HCT116 (cell line): ENCODE results near the gene HBG2. TPM values are rescaled to one million over a fixed set of nuclear protein-coding genes. Genes with fewer than 3 reads are reported as not detected.

Experiments
- ATAC-seq: fragments of 200-7000 bp; cut with Tn5 transposase; 2 replicates; pipeline ENCODE4 v1.9.1; 2020; ENCODE audit warnings: mild to moderate bottlenecking, moderate library complexity
- BruUV-seq: library from RNA; stranded (reverse); fragments of 400-500 nt; replicated peaks from 2 replicates; lab custom pipeline; 2021; lab: Mats Ljungman, UMichigan
- CTCF ChIA-PET: fragments of 300-600 bp; sonication (Branson Sonifier 250); formaldehyde crosslinking; loops from one replicate; lab custom pipeline; 2021; ENCODE audit warnings: antibody characterized with exemption; lab: Charles Lee
- POLR2A ChIA-PET: fragments of 300-600, 350-600 bp; sonication (Branson Sonifier 250); formaldehyde crosslinking; loops from one replicate; lab custom pipeline; 2021; ENCODE audit warnings: antibody characterized with exemption; lab: Charles Lee
- RAD21 ChIA-PET, 2 experiments: fragments of 300-600 bp; sonication (Branson Sonifier 250); formaldehyde crosslinking; loops; one replicate each; lab custom pipeline; 2023; ENCODE audit warnings: low total read pairs in 2 of 2; ENCODE audit not compliant: uncharacterized antibody in 2 of 2, unreplicated experiment in 2 of 2, low non-redundant PET in 1 of 2; lab: Charles Lee
- DNase-seq: peaks from one replicate; pipeline ENCODE4 v3.0.0-alpha.2; 2010; ENCODE audit warnings: low read depth, low spot score
- H2AFZ ChIP-seq: fragments of 200-600 bp; shearing (Covaris generic), sonication (generic); 2 replicates; pipeline ENCODE4 v1.6.1; 2017; ENCODE audit warnings: low read depth, mixed run types, mixed read lengths, antibody characterized with exemption, low read length; ENCODE audit not compliant: poor library complexity, severe bottlenecking
- H3K27ac ChIP-seq: 2 replicates; pipeline ENCODE4 v1.5.1; 2012; ENCODE audit warnings: low read depth, low read length
- H3K27me3 ChIP-seq: fragments of 200-600 bp; sonication (generic); 2 replicates; pipeline ENCODE4 v1.6.1; 2016; ENCODE audit warnings: mixed run types, low read length, mixed read lengths; ENCODE audit not compliant: insufficient read depth
- H3K36me3 ChIP-seq, 2 experiments: fragments of 200-500 bp in 1 of 2; fragments of 200-600 bp in 1 of 2; sonication (Bioruptor generic) in 1 of 2; sonication (generic) in 1 of 2; 2 replicates each; pipeline versions ENCODE4 v1.5.1 to v1.6.1; 2014 to 2016; ENCODE audit warnings: low read length in 2 of 2, inconsistent platforms in 1 of 2, mixed read lengths in 1 of 2, mixed run types in 1 of 2; ENCODE audit not compliant: insufficient read depth in 2 of 2, control insufficient read depth in 1 of 2
- H3K4me1 ChIP-seq, 2 experiments: fragments of 200-600 bp in 1 of 2; sonication (generic) in 1 of 2; 2 replicates each; pipeline versions ENCODE4 v1.5.1 to v1.6.1; 2012 to 2017; ENCODE audit warnings: low read length in 2 of 2, inconsistent platforms in 1 of 2, mild to moderate bottlenecking in 1 of 2, mixed read lengths in 1 of 2, mixed run types in 1 of 2, moderate library complexity in 1 of 2; ENCODE audit not compliant: insufficient read depth in 2 of 2, control insufficient read depth in 1 of 2
- H3K4me2 ChIP-seq: fragments of 200-600 bp; sonication (generic); 2 replicates; pipeline ENCODE4 v1.6.1; 2017; ENCODE audit warnings: mixed run types, low read length, mixed read lengths
- H3K4me3 ChIP-seq, 2 experiments: fragments of 200-600 bp in 1 of 2; sonication (generic) in 1 of 2; replicated peaks in 1 of 2; 2 replicates each; pipeline ENCODE4 v1.5.1; 2011 to 2016; ENCODE audit warnings: low read length in 2 of 2, control low read depth in 1 of 2, low read depth in 1 of 2, mild to moderate bottlenecking in 1 of 2, mixed read lengths in 1 of 2, mixed run types in 1 of 2
- H3K79me2 ChIP-seq: fragments of 200-600 bp; sonication (generic); 2 replicates; pipeline ENCODE4 v1.6.1; 2017; ENCODE audit warnings: mild to moderate bottlenecking, mixed run types, low read length, moderate library complexity, mixed read lengths; ENCODE audit not compliant: insufficient read depth
- H3K9ac ChIP-seq: fragments of 200-600 bp; sonication (generic); 2 replicates; pipeline ENCODE4 v1.6.1; 2016; ENCODE audit warnings: low read length, mixed read lengths
- H3K9me2 ChIP-seq: fragments of 200-600 bp; sonication (generic), shearing (Covaris generic); 2 replicates; pipeline ENCODE4 v1.6.1; 2017; ENCODE audit warnings: mixed run types, mild to moderate bottlenecking, moderate library complexity; ENCODE audit not compliant: insufficient read depth
- H3K9me3 ChIP-seq, 2 experiments: fragments of 200-500 bp in 1 of 2; fragments of 200-600 bp in 1 of 2; sonication (Bioruptor generic) in 1 of 2; sonication (generic) in 1 of 2; 2 replicates each; pipeline ENCODE4 v1.6.1; 2014 to 2017; ENCODE audit warnings: low read length in 2 of 2, mixed read lengths in 2 of 2, inconsistent platforms in 1 of 2, low read depth in 1 of 2, mild to moderate bottlenecking in 1 of 2, mixed run types in 1 of 2, moderate library complexity in 1 of 2; ENCODE audit not compliant: control insufficient read depth in 1 of 2, insufficient read depth in 1 of 2
- H4K20me1 ChIP-seq: fragments of 200-600 bp; sonication (generic), shearing (Covaris generic); 2 replicates; pipeline ENCODE4 v1.6.1; 2017; ENCODE audit warnings: mixed run types, mild to moderate bottlenecking, moderate library complexity; ENCODE audit not compliant: insufficient read depth
- CBX3 ChIP-seq: IDR thresholded peaks from 2 replicates; pipeline ENCODE4 v1.6.1; 2012; ENCODE audit warnings: low read depth
- CEBPB ChIP-seq: IDR thresholded peaks from 2 replicates; pipeline ENCODE4 v1.6.1; 2012; ENCODE audit warnings: low read depth
- EGR1 ChIP-seq: IDR thresholded peaks from 2 replicates; pipeline ENCODE4 v1.6.1; 2012; ENCODE audit warnings: low read depth
- ELF1 ChIP-seq: IDR thresholded peaks from 2 replicates; pipeline ENCODE4 v1.6.1; 2012; ENCODE audit warnings: low read depth, borderline replicate concordance
- EZH2 ChIP-seq: fragments of 200-600 bp; sonication (generic); IDR thresholded peaks from 2 replicates; pipeline ENCODE4 v1.6.1; 2017; ENCODE audit warnings: antibody characterized with exemption, mixed run types
- FOSL1 ChIP-seq: IDR thresholded peaks from 2 replicates; pipeline ENCODE4 v1.6.1; 2012; ENCODE audit warnings: low read depth
- JUND ChIP-seq: IDR thresholded peaks from 2 replicates; pipeline ENCODE4 v1.6.1; 2012
- POLR2A ChIP-seq: IDR thresholded peaks from 2 replicates; pipeline ENCODE4 v1.7.0; 2011; ENCODE audit warnings: borderline replicate concordance; ENCODE audit not compliant: insufficient read depth, insufficient read length; ENCODE audit errors: extremely low read depth
- RAD21 ChIP-seq: IDR thresholded peaks from 2 replicates; pipeline ENCODE4 v1.6.1; 2012; ENCODE audit warnings: low read depth, mild to moderate bottlenecking
- SIN3A ChIP-seq: IDR thresholded peaks from 2 replicates; pipeline ENCODE4 v1.6.1; 2012; ENCODE audit warnings: low read depth
- SP1 ChIP-seq: IDR thresholded peaks from 2 replicates; pipeline ENCODE4 v1.6.1; 2012; ENCODE audit warnings: low read depth
- SRF ChIP-seq: IDR thresholded peaks from 2 replicates; pipeline ENCODE4 v1.6.1; 2012; ENCODE audit warnings: low read depth
- YY1 ChIP-seq: IDR thresholded peaks from 2 replicates; pipeline ENCODE4 v1.6.1; 2011; ENCODE audit warnings: low read length, low read depth, moderate library complexity, mild to moderate bottlenecking; ENCODE audit not compliant: insufficient replicate concordance; ENCODE audit errors: extremely low read depth
- ZBTB33 ChIP-seq: IDR thresholded peaks from 2 replicates; pipeline ENCODE4 v1.6.1; 2011; ENCODE audit warnings: mild to moderate bottlenecking, low read length, moderate library complexity; ENCODE audit not compliant: insufficient replicate concordance; ENCODE audit errors: extremely low read depth
- intact Hi-C: fragments of 100-400 bp; cut with micrococcal nuclease; formaldehyde crosslinking; loops from 2 replicates; pipeline ENCODE4 v1.10.0; 2022
- total RNA-seq: library from RNA; stranded (reverse); gene quantifications from one replicate; pipeline ENCODE4 v1.2.1, GENCODE V29; 2021; ENCODE audit not compliant: unreplicated experiment
- TF ChIP-seq, protein P1 (sequence below): IDR thresholded peaks from 2 replicates; pipeline ENCODE4 v1.6.1; 2012
- TF ChIP-seq, protein P2 (sequence below): IDR thresholded peaks from 2 replicates; pipeline ENCODE4 v1.6.1; 2012
- TF ChIP-seq, protein P3 (sequence below): IDR thresholded peaks from 2 replicates; pipeline ENCODE4 v1.6.1; 2012; ENCODE audit warnings: low read depth
- TF ChIP-seq, protein P4 (sequence below), 3 experiments: fragments of 200-600 bp in 1 of 3; sonication (generic) in 1 of 3; IDR thresholded peaks in 2 of 3; conservative IDR thresholded peaks in 1 of 3; 2 replicates each; pipeline ENCODE4 v1.5.1; 2012 to 2017; ENCODE audit warnings: low read depth in 2 of 3, low read length in 2 of 3, antibody characterized with exemption in 1 of 3, borderline replicate concordance in 1 of 3, control low read depth in 1 of 3, mild to moderate bottlenecking in 1 of 3, mixed read lengths in 1 of 3, mixed run types in 1 of 3, moderate library complexity in 1 of 3; ENCODE audit not compliant: insufficient read depth in 1 of 3

Gene HBG2
- total RNA-seq, 1 experiment from 2014 or later = 48.1 TPM

DNA sequence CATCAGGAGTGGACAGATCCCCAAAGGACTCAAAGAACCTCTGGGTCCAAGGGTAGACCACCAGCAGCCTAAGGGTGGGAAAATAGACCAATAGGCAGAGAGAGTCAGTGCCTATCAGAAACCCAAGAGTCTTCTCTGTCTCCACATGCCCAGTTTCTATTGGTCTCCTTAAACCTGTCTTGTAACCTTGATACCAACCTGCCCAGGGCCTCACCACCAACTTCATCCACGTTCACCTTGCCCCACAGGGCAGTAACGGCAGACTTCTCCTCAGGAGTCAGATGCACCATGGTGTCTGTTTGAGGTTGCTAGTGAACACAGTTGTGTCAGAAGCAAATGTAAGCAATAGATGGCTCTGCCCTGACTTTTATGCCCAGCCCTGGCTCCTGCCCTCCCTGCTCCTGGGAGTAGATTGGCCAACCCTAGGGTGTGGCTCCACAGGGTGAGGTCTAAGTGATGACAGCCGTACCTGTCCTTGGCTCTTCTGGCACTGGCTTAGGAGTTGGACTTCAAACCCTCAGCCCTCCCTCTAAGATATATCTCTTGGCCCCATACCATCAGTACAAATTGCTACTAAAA is 27.8 kb downstream of the HBG2 start, which contains the start of gene HBB:
Gene HBB, minus strand, starts transcription at position 340 of the 579 bp plus-strand sequence. Its CDS starts 50 bp downstream, at position 290.
- H3K36me3 ChIP-seq = no peaks in the 10 kb centered on the region
- no peak within 1 kb of the TSS for H3K9ac ChIP-seq
- no TSS peak for BruUV-seq
- RAD21 ChIA-PET = no interaction called here
- DNase-seq (no peak), ATAC-seq (no peak)
- CTCF ChIA-PET = no interaction called here
- H3K4me1 ChIP-seq = no peaks in the 10 kb centered on the region
- no peak within 1 kb of the TSS for H2AFZ ChIP-seq
- POLR2A ChIA-PET = no interaction called here
- H3K9me3 ChIP-seq = no peaks in the 10 kb centered on the region
- H3K9me2 ChIP-seq = no peaks in the 10 kb centered on the region
- no peak within 1 kb of the TSS for H3K27ac ChIP-seq
- intact Hi-C loops = no loop called here
- H3K4me3 ChIP-seq = no peak within 1 kb of the TSS
- no peaks in the 10 kb centered on the region for H3K79me2 ChIP-seq
- no peak within 1 kb of the TSS for H3K4me2 ChIP-seq
- H4K20me1 ChIP-seq = no peaks in the 10 kb centered on the region
- no peak for TF ChIP-seq CEBPB
- no peak for TF ChIP-seq EZH2
- TF ChIP-seq SP1 = no peak
- TF ChIP-seq SIN3A = no peak
- TF ChIP-seq, protein P1, sequence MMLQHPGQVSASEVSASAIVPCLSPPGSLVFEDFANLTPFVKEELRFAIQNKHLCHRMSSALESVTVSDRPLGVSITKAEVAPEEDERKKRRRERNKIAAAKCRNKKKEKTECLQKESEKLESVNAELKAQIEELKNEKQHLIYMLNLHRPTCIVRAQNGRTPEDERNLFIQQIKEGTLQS = no peak
- no peak for TF ChIP-seq POLR2A
- TF ChIP-seq EGR1 = no peak
- TF ChIP-seq, protein P2, sequence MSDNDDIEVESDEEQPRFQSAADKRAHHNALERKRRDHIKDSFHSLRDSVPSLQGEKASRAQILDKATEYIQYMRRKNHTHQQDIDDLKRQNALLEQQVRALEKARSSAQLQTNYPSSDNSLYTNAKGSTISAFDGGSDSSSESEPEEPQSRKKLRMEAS = no peak
- no peak for TF ChIP-seq CBX3
- no peak for TF ChIP-seq ZBTB33
- no peak for TF ChIP-seq SRF
- TF ChIP-seq FOSL1 = no peak
- TF ChIP-seq RAD21 = no peak
- no peak for TF ChIP-seq JUND
- TF ChIP-seq, protein P3, sequence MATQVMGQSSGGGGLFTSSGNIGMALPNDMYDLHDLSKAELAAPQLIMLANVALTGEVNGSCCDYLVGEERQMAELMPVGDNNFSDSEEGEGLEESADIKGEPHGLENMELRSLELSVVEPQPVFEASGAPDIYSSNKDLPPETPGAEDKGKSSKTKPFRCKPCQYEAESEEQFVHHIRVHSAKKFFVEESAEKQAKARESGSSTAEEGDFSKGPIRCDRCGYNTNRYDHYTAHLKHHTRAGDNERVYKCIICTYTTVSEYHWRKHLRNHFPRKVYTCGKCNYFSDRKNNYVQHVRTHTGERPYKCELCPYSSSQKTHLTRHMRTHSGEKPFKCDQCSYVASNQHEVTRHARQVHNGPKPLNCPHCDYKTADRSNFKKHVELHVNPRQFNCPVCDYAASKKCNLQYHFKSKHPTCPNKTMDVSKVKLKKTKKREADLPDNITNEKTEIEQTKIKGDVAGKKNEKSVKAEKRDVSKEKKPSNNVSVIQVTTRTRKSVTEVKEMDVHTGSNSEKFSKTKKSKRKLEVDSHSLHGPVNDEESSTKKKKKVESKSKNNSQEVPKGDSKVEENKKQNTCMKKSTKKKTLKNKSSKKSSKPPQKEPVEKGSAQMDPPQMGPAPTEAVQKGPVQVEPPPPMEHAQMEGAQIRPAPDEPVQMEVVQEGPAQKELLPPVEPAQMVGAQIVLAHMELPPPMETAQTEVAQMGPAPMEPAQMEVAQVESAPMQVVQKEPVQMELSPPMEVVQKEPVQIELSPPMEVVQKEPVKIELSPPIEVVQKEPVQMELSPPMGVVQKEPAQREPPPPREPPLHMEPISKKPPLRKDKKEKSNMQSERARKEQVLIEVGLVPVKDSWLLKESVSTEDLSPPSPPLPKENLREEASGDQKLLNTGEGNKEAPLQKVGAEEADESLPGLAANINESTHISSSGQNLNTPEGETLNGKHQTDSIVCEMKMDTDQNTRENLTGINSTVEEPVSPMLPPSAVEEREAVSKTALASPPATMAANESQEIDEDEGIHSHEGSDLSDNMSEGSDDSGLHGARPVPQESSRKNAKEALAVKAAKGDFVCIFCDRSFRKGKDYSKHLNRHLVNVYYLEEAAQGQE = no peak
- TF ChIP-seq, protein P4, sequence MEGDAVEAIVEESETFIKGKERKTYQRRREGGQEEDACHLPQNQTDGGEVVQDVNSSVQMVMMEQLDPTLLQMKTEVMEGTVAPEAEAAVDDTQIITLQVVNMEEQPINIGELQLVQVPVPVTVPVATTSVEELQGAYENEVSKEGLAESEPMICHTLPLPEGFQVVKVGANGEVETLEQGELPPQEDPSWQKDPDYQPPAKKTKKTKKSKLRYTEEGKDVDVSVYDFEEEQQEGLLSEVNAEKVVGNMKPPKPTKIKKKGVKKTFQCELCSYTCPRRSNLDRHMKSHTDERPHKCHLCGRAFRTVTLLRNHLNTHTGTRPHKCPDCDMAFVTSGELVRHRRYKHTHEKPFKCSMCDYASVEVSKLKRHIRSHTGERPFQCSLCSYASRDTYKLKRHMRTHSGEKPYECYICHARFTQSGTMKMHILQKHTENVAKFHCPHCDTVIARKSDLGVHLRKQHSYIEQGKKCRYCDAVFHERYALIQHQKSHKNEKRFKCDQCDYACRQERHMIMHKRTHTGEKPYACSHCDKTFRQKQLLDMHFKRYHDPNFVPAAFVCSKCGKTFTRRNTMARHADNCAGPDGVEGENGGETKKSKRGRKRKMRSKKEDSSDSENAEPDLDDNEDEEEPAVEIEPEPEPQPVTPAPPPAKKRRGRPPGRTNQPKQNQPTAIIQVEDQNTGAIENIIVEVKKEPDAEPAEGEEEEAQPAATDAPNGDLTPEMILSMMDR (IDR thresholded peaks at IDR 0.05 in 2 of 3, conservative IDR thresholded peaks at IDR 0.05 in 1 of 3; ENCODE audit: borderline replicate concordance in 1 of 3, insufficient read depth in 1 of 3, low read depth in 2 of 3, low read length in 2 of 3) = no peak
- no peak for TF ChIP-seq ELF1
- no peak for TF ChIP-seq YY1
- no peaks in the 10 kb centered on the region for H3K27me3 ChIP-seq
